HG03565 (cell line): ENCODE measurements around the gene DACH2.

Source experiments
- ATAC-seq: cut with Tn5 transposase; IDR thresholded peaks from one replicate; pipeline ENCODE4 v1.9.1; 2021; ENCODE audit warnings: mild to moderate bottlenecking, moderate library complexity; ENCODE audit not compliant: unreplicated experiment

Gene DACH2

GRCh38 chrX:86747091-86747490 is 598.8 kb downstream of the DACH2 start:
- no peak for ATAC-seq

GRCh38 chrX:86805241-86805640 is 657.0 kb downstream of the DACH2 start:
- no peak for ATAC-seq

GRCh38 chrX:86806786-86807185 is 658.5 kb downstream of the DACH2 start:
- no peak for ATAC-seq

GRCh38 chrX:86809651-86810050 is 661.4 kb downstream of the DACH2 start:
- ATAC-seq = no peak

- no peak for ATAC-seq
Observed at GRCh38 chrX:86829786-86830185, 681.5 kb downstream of the DACH2 start.

- ATAC-seq = no peak
Observed at GRCh38 chrX:86830685-86831084, 682.4 kb downstream of the DACH2 start.

GRCh38 chrX:86845101-86845500 is 696.9 kb downstream of the DACH2 start:
- ATAC-seq = no peak
